GM21515 (cell line): ENCODE results near the gene ADRA2A.

ENCODE experiments used
- ATAC-seq: cut with Tn5 transposase; IDR thresholded peaks from one replicate; pipeline ENCODE4 v1.9.1; 2021; ENCODE audit not compliant: unreplicated experiment

ADRA2A gene

DNA sequence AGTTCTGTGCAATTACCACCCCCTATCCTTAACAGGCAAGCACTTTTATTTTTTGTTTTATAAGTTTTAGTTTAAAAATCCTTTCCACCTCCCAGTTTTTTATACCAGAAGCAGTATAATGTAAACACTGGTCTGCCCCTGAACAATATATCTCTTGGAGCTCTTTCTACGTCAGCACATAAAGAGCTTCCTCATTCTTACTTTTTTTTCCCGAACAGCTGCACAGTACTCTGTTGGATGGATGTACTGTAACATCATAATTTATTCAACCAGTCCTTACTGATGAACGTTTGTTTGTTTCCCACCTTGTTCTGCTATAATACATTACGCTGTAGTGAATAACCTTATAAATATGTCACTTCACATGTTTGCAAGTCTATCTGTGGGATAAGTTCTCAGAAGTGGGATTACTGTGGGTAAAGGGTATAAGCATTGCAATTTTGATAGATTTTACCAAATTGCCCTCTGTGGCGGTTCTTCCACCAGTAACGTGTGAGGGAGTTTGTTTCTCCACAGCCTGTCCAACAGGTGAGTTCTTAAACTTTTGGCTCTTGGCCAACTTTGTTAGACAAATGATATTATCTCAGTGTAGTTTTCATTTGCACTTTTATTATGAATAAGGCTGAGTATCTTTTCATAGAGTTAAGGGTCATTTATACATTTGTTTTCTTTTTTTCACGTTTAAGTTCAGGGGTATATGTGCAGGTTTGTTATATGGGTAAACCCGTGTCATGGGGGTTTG, 32.8 kb downstream of the ADRA2A start:
- ATAC-seq, result no peak

DNA sequence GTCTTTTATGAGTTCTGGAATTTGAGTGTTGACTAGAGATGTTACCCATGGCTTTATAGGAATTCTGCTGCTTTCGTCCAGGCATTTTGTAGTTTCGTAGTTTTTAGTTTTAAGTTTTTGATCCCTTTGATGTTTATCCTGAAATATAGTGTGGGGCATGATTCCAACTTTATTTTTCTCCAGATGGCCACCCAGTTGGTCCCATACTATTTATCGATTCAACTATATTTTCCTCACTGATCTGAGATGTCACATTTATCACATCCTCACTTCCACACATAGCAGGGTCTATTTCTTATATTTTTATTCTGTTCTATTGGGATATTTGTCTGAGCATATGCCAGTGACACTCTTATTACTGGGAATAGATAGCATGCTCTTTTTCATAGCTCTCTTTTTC, 33.9 kb downstream of the ADRA2A start:
- no peak for ATAC-seq

DNA sequence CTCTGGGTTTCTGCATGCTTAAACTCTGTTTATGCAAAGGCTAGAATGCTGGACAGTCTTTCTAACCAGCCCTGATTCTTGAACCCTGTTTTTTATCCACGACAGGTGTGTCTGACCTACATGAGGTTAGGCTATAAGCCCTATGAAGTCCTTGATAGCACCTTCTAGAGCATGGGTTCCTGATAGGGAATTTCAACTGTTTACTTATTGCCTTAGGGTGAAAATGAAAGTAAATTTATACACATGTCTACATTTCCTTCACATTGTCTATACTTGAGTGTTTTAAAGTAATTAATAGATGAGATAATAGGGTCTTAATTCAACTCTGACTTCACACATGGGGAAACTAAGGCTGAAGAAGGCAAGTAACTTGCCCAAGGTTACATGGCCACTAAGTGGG, 35.5 kb downstream of the ADRA2A start:
- no peak for ATAC-seq

DNA sequence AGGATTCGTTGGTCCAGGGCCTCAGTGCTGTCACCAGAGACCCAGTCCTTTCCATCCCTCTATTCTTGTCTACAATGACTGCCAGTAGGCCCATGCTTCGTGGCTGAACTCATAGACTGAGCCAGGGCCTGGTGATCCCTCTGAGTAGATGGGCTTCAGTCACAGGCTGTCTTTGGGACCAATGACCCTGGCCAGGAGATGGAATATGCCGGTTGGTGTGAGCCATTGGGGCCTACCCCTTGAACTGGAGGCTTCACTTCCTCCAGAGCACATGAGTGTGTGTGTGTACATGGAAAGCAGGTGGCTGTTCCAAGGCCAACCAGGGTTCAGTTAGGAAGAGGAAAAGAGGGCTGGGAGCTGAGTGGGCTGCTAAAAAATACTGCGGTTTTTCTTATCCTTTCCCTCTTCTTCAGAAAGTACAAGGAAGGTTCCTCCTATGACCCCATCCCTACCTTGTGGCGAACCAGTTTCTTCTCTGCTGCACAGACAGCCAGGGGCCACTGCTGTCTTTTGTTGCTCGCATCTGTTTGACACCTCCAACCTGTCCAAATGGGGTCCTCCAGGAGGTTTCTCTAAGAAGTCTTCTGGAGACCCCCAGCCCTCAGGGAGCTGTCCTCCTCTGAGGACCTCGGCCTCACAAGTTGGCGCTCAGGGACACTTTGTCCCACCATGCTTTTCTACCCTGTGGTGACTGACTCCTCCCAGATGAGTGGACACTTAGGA, 36.6 kb downstream of the ADRA2A start:
- ATAC-seq, result no peak

DNA sequence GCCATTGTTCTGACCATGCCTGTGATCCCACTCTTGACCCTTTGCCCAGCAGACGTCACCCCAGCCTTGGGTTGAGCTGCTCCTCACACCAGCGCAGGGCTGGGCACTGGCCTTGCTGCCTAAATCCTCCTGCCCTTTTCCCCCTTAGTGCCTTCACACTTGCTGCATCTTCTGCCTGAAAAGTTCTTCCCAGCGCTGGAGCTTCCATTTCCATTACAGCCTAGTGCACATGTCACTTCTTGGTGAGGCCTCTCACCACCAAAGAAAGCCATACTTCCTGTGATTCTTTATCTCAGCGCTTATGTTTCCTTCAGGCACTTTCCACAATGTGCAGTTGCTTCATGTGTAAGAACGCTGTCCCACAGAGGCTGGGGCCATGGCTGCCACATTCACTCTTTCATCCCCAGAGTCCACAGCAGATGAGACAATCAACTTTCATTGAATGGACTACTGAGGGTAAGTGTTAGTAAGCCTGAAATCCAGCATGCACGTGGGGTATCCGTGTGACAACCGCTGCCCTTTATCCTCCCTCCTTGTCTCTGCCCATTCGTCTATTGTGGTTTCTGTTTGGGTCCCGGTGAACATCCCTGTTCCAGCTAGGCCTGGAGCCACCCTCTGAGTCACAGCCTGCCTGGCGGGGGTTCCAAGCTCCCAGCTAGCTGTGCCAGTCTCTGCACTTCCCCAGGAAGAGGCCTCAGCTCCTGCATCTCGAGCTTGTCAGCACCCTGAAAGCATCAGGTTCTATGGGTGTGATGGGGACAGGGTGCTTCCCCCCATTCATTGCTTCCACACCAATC, 37.3 kb downstream of the ADRA2A start:
- ATAC-seq, result no peak

DNA sequence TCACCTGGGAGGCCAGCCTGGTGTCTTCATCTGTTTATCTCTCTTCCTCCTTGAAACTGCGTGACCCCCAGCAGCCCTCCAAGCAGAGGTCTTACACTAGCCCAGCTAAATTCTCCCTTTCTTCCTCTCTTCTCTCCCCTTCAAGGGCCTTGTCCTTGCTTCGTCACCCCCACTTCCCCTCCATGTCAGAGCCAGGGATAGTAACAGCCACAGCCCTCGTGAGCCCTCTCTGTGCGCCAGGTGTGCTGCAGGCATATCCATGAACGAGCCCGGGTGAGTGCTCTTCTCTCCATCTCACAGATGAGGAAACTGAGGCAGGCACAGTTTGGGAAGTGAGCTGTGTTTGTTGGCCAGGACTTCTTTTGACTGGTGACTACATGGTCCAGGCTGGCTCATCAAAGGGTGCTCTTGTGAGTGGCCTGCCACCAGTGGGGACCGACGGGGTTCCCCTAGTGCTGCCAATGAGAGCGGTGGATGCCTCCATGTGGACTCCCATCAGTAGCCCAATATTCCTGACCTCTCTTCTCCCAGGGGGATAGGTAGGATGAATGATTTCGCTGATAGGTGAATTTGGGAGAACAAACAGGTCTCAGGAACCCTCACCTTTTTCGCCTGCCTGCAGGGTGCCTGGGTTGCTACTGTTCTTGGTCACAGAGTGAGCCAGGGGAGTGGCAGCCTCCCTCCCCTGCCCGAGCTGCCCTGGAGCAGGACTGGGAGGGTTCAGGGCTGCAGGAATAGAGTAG, 38.1 kb downstream of the ADRA2A start:
- no peak for ATAC-seq

DNA sequence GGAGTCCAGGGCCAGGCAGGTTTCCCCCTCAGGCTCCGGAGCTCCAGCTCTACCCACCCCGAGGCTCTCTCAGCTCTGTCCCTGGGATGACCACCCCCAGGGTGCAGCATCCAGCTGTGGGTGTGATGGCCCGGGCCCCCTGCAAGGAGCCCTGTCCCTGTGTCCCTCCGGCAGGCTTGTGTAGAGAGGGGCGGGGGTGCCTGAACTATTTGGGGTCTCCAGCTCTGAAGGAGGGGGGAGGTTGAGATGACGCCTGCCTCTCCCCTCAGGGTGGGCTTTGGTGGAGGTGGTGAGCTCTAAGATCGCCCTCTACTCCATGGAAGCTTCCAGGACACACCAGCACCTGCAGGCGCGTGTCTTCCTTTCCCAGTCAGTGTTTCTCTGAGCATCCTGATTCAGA, 39.4 kb downstream of the ADRA2A start:
- no peak for ATAC-seq

DNA sequence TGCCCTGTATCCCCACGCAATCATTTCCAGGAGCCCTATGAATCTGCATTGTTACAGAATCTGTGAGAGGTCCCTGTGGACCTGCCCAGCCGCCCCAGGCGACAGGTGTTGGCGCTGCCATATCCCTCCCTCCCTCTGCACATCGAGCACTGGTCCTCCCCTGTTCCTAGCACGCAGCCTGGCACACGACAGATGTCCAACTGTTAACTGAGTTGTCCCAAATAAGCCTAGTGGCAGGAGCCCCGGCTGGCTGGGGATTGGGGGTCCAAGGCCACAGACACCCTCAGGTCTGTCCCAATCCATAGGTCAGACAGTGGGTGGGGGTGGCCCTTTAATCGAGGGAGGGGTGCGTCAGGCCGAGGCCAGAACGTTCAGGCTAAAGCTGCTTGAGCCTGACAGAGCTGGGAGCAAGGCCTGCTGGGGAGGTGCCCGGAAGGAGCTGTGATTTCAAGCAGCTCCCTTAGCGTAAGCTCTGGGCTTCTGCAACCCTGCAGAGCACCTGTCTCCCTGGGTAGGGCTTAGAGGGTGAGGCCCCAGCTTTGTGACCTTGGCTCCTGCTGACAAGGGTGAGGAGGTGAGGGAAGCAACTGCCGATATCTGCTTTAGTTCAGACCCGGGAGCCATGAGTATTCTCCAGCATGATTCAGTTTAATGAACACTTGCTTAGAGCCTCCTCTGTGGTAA, 40.1 kb downstream of the ADRA2A start:
- no peak for ATAC-seq

DNA sequence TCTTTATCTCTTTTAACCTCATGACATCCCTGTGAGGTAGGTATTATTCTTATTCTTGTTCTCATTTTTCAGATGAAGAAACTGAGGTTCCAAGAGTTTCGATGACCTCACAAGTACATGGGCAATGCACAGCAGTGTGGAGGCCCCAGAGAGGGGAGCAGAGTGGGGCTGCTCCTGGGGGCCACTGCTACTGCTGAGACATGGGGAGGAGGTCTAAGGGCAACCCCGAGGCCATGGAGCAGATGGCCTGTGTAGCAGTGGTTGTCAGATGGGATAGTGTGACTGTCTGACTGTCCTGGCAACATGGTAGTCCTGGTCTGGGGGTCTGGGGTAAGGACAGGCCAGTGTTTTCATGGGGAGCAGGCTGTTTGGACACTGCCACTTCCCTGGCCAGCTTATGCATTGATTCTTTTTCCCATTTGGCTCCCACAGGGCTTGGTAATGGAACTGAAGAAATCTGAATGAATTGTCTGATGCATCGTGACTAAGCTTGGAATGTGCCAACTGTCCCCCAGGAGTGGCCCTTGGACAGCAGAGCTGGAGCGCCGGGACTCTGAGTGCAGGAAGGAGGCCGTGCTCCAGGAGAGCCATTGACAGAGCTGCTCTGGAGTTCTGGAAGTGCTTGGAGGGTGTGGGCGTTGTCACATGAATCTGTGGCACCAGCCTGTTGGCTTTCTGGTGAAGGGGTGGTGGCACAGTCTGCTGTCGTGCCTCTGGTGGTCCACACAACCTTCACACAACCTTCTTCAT, 40.9 kb downstream of the ADRA2A start:
- ATAC-seq, result no peak

DNA sequence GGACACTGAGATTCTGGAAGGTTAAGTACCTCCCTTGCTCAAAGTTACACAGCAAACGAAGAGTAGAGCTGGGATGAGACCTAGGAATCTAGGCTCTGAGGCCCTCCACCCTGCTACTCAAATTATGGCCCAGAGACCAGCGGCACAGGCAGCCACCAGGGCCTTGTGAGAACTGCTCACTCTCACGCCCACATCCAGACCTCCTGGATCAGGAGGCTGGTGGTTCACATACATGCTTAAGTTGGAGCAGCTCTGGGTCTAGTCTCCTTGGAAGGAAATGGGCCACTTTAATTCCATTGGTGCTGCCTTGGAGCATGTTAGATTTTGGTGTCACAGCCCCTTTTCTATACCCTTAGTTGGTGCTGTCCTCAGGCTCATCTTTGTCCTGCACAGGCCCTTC, 41.9 kb downstream of the ADRA2A start:
- ATAC-seq, result no peak

DNA sequence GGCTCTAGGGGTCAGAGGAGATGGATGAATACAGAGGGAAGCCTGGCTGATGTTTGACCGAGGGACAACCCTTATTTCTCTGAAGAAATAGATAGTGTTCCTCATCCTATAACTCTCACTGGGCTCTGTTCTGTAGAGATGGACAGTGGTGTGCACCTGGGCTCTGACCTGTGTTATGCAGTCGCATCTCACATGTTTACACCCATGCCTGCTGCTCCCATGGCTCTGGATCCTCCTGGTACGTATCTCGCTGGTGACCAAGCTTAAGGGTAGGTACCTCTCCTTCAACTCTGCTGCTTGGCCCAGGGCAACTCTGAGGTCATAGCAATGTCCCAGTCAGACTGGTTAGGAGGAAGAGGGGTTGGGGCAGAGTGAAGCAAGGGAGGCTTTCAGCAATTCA, 42.8 kb downstream of the ADRA2A start:
- no peak for ATAC-seq

DNA sequence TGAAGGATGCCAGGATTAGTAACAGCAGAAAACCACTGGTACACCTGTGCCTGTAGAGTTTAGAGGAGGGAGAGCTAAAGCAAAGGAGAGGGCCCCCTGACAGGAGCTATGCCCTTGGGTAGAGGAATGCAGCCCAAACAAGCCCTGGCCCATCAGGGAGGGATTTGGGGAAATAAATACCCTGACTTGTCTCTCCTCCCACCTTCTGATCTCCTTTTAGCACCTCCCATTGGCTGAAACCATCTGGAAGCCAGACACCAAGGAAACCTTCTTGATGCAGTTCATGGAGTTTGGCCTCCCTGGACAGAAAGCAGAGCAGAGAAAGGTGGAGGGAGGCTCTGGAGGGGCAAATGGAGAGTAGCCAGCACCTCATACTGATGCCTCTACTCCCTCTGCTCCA, 45.3 kb downstream of the ADRA2A start:
- ATAC-seq, result no peak

DNA sequence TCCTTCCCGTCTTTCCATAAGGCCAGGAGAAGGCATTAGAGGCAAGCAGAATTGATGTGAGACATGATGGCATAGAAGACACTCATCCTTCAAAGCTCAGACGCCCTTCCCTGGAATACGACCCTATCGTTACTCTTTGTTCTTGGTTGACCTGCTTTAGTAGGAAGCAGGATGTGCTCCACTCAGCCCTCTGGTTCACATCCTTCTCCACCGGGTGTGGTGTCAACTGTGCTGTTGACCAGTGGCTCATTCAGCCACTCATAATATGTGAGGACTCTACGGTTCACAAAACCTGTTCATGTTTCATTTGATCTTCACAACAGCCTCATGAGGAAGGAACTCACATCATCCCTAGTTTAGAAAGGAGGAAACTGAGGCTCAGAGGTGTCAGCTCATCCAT, 47.1 kb downstream of the ADRA2A start:
- ATAC-seq, result no peak

DNA sequence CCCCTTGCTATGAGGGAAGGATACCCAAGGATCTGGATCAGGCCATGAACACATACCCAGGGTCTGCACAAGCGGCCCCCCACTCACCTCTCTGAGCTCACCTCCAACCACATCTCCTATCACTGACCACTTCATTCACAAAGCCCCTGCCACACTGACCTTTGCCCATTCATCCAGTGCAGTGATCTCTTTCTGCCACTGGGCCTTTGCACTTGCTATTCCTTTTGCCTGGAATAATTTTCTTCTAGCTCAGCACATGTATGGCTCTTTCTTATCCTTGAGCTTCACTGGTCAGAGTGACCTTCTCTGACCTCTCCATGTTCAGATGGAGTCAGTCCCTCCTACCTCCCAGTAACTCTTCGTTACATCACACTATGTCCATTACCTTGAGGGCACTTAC, 48.3 kb downstream of the ADRA2A start:
- ATAC-seq, result no peak

DNA sequence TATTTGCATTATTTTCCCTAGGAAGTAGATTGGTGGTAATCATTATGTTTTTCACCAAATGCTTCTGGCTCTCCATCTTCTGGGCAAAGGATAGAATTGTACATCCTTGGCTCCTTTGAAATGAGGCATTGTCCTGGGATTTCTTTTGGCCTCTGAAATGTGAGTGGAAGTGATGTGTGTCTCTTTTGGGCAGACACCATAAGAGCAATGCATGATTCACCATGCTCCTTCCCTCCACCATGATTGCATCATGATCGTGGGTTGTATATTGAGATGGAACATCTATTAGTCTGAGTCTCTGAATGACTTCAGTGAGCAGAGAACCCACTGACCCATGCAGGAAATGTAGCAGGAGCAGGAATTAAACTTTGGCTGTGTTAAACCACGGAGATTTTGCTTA, 49.2 kb downstream of the ADRA2A start:
- no peak for ATAC-seq

DNA sequence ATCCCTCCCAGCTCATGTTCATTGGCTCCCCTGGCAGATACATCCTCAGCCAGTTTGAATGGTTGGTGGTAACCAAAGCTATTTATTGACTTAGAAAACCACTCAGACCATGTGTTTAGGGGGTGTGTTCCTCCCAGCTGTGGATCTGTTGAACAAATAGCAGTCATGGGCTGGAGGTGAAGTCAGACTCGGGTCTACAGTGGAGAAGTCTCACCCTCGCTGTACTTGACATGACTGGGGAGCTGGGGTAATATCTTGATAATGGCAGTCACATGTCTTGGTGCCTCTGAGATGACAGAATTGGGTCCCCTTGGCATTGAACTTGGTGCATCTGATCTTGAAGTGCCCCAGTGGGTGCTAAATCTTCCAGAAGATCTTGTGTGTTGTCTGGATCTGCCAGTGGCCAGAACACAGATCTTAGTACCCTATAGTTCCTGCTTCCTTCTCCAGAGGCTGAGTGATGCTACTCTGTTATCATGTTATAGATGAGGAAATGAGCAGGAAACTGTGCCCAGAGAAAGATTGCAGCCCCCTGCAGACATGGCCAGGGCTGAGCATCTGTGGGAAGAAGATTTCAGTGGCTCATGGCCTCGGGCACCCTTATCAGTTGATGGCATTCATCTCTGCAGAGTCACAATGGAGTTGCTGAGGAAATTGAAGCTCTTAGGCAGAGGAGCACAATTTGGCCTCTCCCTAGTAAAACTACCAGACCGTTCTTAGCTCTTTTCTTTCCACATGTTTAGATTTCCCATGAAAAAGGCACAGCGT, 50.4 kb downstream of the ADRA2A start:
- ATAC-seq, result no peak

DNA sequence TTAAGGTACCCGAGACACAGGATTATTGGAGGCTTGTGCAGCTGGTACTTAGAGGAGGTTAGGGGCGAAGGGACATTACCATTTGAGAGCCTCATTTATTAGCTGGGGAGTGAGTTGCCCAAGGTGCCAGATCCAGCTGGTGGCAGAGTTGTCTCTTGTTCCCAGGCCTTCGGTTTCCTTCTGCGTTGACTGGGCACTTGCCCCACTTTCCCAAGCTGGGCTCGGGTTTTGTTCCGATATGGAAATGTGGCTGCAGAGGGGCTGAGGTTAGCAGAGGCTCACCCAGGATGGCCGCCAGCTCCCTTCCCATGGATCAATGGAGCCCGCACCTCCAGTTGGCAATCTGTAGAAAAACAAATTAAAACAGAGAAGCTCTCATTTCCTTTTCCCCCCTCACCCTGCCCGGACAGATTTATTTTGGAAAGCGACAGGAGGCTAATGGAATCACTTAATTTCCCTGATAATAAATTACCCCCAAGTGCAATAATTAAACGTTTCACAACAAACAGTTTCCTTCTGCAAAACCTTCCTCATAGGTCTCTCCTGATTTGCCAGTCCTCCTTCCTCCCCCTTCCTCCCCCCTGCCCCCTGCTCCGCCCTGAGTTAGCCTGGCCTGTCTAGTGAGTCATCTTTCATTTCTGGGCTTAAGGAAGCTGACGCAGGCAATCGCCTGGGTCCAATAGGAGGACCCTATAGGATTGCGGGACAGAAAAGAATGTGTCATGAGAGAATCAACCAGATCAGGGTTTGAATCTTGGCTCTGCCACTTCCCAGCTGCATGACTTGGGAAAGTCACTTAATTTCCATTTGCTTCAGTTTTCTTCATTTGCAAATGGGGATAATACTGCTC, 51.7 kb downstream of the ADRA2A start:
- no peak for ATAC-seq

DNA sequence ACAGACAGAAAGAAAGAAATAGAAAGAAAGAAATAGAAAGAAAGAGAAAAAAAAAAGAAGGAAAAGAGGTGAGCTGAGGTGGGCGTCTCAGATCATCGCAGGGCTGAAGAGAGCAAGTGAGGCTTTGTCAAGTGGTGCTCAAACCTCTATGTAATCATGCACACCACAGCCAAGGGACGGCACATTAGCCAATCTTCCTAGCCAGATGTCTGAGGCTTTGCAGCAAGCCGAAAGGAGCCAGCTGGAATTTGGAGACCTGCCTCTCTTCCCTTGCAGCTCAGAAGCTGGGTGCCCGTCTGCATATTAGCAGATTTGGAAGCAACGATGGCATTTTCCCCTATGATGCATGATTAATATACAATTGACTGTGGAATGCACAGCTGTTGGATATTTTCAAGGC, 52.5 kb downstream of the ADRA2A start:
- ATAC-seq, result no peak
